HG02938 (cell line): ENCODE measurements around the gene SLC39A10.
"Not testable (repeated sequence)": the region's sequence is repeated elsewhere in the genome, so short reads cannot be mapped to it uniquely, and the experiment has no call there.

Experiments
- ATAC-seq: cut with Tn5 transposase; IDR thresholded peaks from one replicate; pipeline ENCODE4 v1.9.1; 2021; ENCODE audit warnings: mild to moderate bottlenecking, moderate library complexity; ENCODE audit not compliant: unreplicated experiment

Gene SLC39A10

GRCh38 chr2:195656859-195657633 is at the start of gene SLC39A10:
TSS of gene SLC39A10 (plus strand) at chr2:195657226. CDS start at chr2:195680043, 22,817 bp downstream.
- ATAC-seq = peak; percentile 77

- no peak for ATAC-seq
Measured at GRCh38 chr2:195608768-195609454, 48.1 kb upstream of the SLC39A10 start.

- ATAC-seq = no peak
Measured at GRCh38 chr2:195610717-195611116, 46.3 kb upstream of the SLC39A10 start.

GRCh38 chr2:195612611-195613495 is 44.2 kb upstream of the SLC39A10 start:
- no peak for ATAC-seq

- no peak for ATAC-seq
Measured at GRCh38 chr2:195613922-195614321, 43.1 kb upstream of the SLC39A10 start.

GRCh38 chr2:195619590-195619989 is 37.4 kb upstream of the SLC39A10 start:
- no peak for ATAC-seq

GRCh38 chr2:195620501-195620900 is 36.5 kb upstream of the SLC39A10 start:
- ATAC-seq = no peak

GRCh38 chr2:195622966-195623365 is 34.1 kb upstream of the SLC39A10 start:
- ATAC-seq = peak; percentile 80

- no peak for ATAC-seq
Measured at GRCh38 chr2:195626507-195626906, 30.5 kb upstream of the SLC39A10 start.

- ATAC-seq = no peak
Measured at GRCh38 chr2:195628666-195629065, 28.4 kb upstream of the SLC39A10 start.

- no peak for ATAC-seq
Measured at GRCh38 chr2:195632856-195633572, 24.0 kb upstream of the SLC39A10 start.

- no peak for ATAC-seq
Measured at GRCh38 chr2:195633573-195633870, 23.5 kb upstream of the SLC39A10 start.

GRCh38 chr2:195633974-195634373 is 23.1 kb upstream of the SLC39A10 start:
- no peak for ATAC-seq

- ATAC-seq = no peak
Measured at GRCh38 chr2:195636890-195637289, 20.1 kb upstream of the SLC39A10 start.

GRCh38 chr2:195638750-195639149 is 18.3 kb upstream of the SLC39A10 start:
- ATAC-seq = no peak

GRCh38 chr2:195639238-195639858 is 17.7 kb upstream of the SLC39A10 start:
- ATAC-seq = no peak

- no peak for ATAC-seq
Measured at GRCh38 chr2:195639959-195640358, 17.1 kb upstream of the SLC39A10 start.

- ATAC-seq = no peak
Measured at GRCh38 chr2:195642027-195642678, 14.9 kb upstream of the SLC39A10 start.

- no peak for ATAC-seq
Measured at GRCh38 chr2:195642679-195643068, 14.4 kb upstream of the SLC39A10 start.

- not testable (repeated sequence) for ATAC-seq
Measured at GRCh38 chr2:195644708-195645107, 12.3 kb upstream of the SLC39A10 start.
